ENCODE results near the gene ST7L.

DNA sequence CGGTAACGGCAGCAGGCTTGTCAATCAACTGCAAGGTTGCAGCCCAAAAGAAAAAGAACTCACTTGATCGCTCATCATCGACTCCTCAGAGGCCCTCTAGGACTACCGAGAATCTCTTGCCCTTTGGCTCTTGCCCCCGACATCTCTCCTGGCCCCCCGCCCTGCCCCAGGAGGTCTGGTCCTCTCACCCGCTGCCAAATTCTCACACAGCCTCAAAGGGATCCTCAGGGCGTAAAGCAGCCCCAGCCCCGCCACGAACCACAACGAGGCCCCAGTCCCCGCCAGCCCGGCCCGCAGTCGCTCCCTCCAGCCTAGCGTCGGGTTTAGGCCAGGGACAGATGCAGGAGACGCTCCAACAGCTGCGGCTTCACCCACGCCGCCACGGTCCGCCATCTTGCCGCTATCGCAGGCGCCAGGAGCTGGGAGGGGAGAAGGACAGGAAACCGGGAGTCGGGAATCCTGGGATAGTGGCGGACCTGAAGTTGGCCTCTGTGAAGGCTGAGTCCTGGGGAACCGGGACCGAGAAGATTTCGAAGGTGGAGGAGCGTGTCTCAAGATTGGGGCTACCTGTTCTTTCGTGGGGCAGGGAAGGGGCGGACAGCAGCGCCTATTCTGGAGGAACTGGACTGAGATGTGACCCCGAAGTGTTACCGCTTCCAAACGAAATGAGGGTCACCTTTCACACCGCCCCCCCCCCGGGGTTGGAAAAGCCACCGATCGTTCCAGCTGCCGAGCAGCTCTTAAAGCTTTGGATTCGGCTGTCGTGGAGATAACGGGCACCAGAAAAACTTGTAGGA lies at the start of gene ST7L:
- TF ChIP-seq HDGF (IDR thresholded peaks at IDR 0.05; ENCODE audit: borderline replicate concordance) (no peak), SUZ12 (IDR thresholded peaks at IDR 0.05) (no peak)

Data from HEK293T (cell line).